Panc1 (cell line): ENCODE measurements around the gene SLITRK2. TPM values are rescaled to one million over a fixed set of nuclear protein-coding genes. Genes with fewer than 3 reads are reported as not detected.

Experiments used
- ATAC-seq: fragments of 200-7000 bp; cut with Tn5 transposase; 2 replicates; pipeline ENCODE4 v1.9.1; 2020; ENCODE audit warnings: mild to moderate bottlenecking, moderate library complexity
- BruUV-seq: library from RNA; stranded (reverse); fragments of 400-500 nt; replicated peaks from 2 replicates; lab custom pipeline; 2021; lab: Mats Ljungman, UMichigan
- CTCF ChIA-PET: fragments of 300-600 bp; sonication (Branson Sonifier 250); formaldehyde crosslinking; loops from one replicate; lab custom pipeline; 2022; ENCODE audit warnings: antibody characterized with exemption; lab: Charles Lee
- POLR2A ChIA-PET: fragments of 300-600 bp; sonication (Branson Sonifier 250); formaldehyde crosslinking; loops from one replicate; lab custom pipeline; 2022; ENCODE audit warnings: antibody characterized with exemption; lab: Charles Lee
- DNase-seq: peaks from one replicate; pipeline ENCODE4 v3.0.0-alpha.2; 2010; ENCODE audit warnings: low read depth, low spot score
- H3K27ac ChIP-seq: 2 replicates; pipeline ENCODE4 v1.5.1; 2011; ENCODE audit warnings: mild to moderate bottlenecking, low read length, inconsistent platforms
- H3K27me3 ChIP-seq: fragments of 200-500 bp; sonication (Bioruptor generic); 2 replicates; pipeline ENCODE4 v1.6.0; 2014; ENCODE audit warnings: low read length, inconsistent platforms; ENCODE audit not compliant: control insufficient read depth, insufficient read depth
- H3K36me3 ChIP-seq: fragments of 200-500 bp; sonication (Bioruptor generic); 2 replicates; pipeline ENCODE4 v1.5.1; 2014; ENCODE audit warnings: inconsistent platforms, mild to moderate bottlenecking, low read length, moderate library complexity; ENCODE audit not compliant: control insufficient read depth, insufficient read depth
- H3K4me1 ChIP-seq: 2 replicates; pipeline ENCODE4 v1.5.1; 2011; ENCODE audit warnings: inconsistent platforms, mild to moderate bottlenecking, low read length, moderate library complexity; ENCODE audit not compliant: control insufficient read depth, insufficient read depth
- H3K4me3 ChIP-seq, 2 experiments: 2 replicates each; pipeline ENCODE4 v1.5.1; 2011 to 2012; ENCODE audit warnings: low read depth in 2 of 2, low read length in 2 of 2, mild to moderate bottlenecking in 2 of 2, inconsistent platforms in 1 of 2, moderate library complexity in 1 of 2
- H3K9me3 ChIP-seq: fragments of 200-500 bp; sonication (Bioruptor generic); 2 replicates; pipeline ENCODE4 v1.5.1; 2014; ENCODE audit warnings: low read depth, mild to moderate bottlenecking, inconsistent platforms, low read length, moderate library complexity; ENCODE audit not compliant: control insufficient read depth, insufficient read depth
- POLR2AphosphoS5 ChIP-seq: IDR thresholded peaks from 2 replicates; pipeline ENCODE4 v1.6.1; 2012; ENCODE audit warnings: mild to moderate bottlenecking, low read depth, low read length, moderate library complexity
- SIN3A ChIP-seq: IDR thresholded peaks from 2 replicates; pipeline ENCODE4 v1.6.1; 2012; ENCODE audit warnings: low read depth, mild to moderate bottlenecking, low read length, moderate library complexity, borderline replicate concordance; ENCODE audit not compliant: insufficient read depth
- TCF7L2 ChIP-seq: IDR thresholded peaks from 2 replicates; pipeline ENCODE4 v1.6.1; 2011; ENCODE audit warnings: mild to moderate bottlenecking, low read depth, low read length, inconsistent platforms
- in situ Hi-C: cut with HindIII; loops from 2 replicates; pipeline ENCODE4 v1.10.0; 2016; ENCODE audit warnings: low sequenced_read_pairs, low pct_unique_long_range_greater_than_20kb
- intact Hi-C: fragments of 100-400 bp; cut with micrococcal nuclease; formaldehyde crosslinking; loops from one replicate; pipeline ENCODE4 v1.10.0; 2022; ENCODE audit not compliant: unreplicated experiment
- total RNA-seq: library from RNA; stranded (reverse); gene quantifications from one replicate; pipeline ENCODE4 v1.2.1, GENCODE V29; 2021; ENCODE audit not compliant: unreplicated experiment
- TF ChIP-seq, protein P1 (sequence below): fragments of 450-650 bp; IDR thresholded peaks from 2 replicates; pipeline ENCODE4 v1.5.1; 2017; ENCODE audit warnings: mild to moderate bottlenecking
- TF ChIP-seq, protein P2 (sequence below), 2 experiments: IDR thresholded peaks; 2 replicates each; pipeline ENCODE4 v1.6.1; 2011 to 2012; ENCODE audit warnings: low read depth in 2 of 2, control low read depth in 1 of 2, low read length in 1 of 2, mild to moderate bottlenecking in 1 of 2, moderate library complexity in 1 of 2; ENCODE audit not compliant: insufficient read depth in 1 of 2

Gene SLITRK2
- total RNA-seq, 1 experiment from 2014 or later: 0.59 TPM

DNA sequence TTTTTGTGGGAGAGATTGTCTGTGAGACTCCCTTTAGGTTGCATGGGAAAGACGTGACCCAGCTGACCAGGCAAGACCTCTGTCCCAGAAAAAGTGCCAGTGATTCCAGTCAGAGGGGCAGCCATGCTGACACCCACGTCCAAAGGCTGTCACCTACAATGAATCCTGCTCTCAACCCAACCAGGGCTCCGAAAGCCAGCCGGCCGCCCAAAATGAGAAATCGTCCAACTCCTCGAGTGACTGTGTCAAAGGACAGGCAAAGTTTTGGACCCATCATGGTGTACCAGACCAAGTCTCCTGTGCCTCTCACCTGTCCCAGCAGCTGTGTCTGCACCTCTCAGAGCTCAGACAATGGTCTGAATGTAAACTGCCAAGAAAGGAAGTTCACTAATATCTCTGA is 5.5 kb downstream of the SLITRK2 start:
- H3K27ac ChIP-seq: no peak overlapping the region
- TF ChIP-seq TCF7L2 (no peak), SIN3A (no peak), POLR2AphosphoS5 (no peak)
- TF ChIP-seq, protein P1, sequence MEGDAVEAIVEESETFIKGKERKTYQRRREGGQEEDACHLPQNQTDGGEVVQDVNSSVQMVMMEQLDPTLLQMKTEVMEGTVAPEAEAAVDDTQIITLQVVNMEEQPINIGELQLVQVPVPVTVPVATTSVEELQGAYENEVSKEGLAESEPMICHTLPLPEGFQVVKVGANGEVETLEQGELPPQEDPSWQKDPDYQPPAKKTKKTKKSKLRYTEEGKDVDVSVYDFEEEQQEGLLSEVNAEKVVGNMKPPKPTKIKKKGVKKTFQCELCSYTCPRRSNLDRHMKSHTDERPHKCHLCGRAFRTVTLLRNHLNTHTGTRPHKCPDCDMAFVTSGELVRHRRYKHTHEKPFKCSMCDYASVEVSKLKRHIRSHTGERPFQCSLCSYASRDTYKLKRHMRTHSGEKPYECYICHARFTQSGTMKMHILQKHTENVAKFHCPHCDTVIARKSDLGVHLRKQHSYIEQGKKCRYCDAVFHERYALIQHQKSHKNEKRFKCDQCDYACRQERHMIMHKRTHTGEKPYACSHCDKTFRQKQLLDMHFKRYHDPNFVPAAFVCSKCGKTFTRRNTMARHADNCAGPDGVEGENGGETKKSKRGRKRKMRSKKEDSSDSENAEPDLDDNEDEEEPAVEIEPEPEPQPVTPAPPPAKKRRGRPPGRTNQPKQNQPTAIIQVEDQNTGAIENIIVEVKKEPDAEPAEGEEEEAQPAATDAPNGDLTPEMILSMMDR: no peak
- TF ChIP-seq, protein P2, sequence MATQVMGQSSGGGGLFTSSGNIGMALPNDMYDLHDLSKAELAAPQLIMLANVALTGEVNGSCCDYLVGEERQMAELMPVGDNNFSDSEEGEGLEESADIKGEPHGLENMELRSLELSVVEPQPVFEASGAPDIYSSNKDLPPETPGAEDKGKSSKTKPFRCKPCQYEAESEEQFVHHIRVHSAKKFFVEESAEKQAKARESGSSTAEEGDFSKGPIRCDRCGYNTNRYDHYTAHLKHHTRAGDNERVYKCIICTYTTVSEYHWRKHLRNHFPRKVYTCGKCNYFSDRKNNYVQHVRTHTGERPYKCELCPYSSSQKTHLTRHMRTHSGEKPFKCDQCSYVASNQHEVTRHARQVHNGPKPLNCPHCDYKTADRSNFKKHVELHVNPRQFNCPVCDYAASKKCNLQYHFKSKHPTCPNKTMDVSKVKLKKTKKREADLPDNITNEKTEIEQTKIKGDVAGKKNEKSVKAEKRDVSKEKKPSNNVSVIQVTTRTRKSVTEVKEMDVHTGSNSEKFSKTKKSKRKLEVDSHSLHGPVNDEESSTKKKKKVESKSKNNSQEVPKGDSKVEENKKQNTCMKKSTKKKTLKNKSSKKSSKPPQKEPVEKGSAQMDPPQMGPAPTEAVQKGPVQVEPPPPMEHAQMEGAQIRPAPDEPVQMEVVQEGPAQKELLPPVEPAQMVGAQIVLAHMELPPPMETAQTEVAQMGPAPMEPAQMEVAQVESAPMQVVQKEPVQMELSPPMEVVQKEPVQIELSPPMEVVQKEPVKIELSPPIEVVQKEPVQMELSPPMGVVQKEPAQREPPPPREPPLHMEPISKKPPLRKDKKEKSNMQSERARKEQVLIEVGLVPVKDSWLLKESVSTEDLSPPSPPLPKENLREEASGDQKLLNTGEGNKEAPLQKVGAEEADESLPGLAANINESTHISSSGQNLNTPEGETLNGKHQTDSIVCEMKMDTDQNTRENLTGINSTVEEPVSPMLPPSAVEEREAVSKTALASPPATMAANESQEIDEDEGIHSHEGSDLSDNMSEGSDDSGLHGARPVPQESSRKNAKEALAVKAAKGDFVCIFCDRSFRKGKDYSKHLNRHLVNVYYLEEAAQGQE (IDR thresholded peaks at IDR 0.05; ENCODE audit: insufficient read depth in 1 of 2, low read depth in 2 of 2, low read length in 1 of 2): no peak
- H3K9me3 ChIP-seq: no peaks in the 10 kb centered on the region
- intact Hi-C loops (no loop called here), in situ Hi-C loops (no loop called here)
- H3K4me1 ChIP-seq: no peaks in the 10 kb centered on the region
- ATAC-seq (no peak), DNase-seq (no peak)
- H3K27me3 ChIP-seq: peaks cover 8% of the 10 kb centered on the region
- POLR2A ChIA-PET: no interaction called here
- H3K36me3 ChIP-seq: no peaks in the 10 kb centered on the region
- no TSS peak for BruUV-seq
- CTCF ChIA-PET: no interaction called here
- H3K4me3 ChIP-seq: no peak overlapping the region

DNA sequence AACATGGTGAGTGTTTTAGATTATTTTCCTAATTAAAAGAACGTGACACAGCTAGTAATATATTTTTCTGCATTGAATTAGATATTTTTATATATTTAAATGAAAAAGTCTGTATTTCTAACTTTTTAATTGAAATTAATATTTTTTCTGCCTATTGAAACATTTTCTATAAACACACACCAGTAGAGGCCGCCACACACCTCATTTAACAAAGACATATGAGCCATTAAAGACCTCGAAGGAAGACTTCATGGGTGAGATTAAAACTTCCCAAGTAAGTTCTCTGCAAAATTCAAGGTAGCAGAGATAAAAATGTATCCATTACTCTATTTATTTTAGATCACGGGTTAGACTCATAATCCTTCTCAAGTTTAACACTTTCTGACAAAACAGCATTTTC is 8.3 kb downstream of the SLITRK2 start:
- ATAC-seq: no peak
- POLR2A ChIA-PET: no interaction called here
- no peak for TF ChIP-seq POLR2AphosphoS5
- TF ChIP-seq, protein P2 (IDR thresholded peaks at IDR 0.05; ENCODE audit: insufficient read depth in 1 of 2, low read depth in 2 of 2, low read length in 1 of 2): no peak
- TF ChIP-seq, protein P1: peak; percentile 47; the same call in 1 of the 2 replicates
- in situ Hi-C loops: no loop called here
- Histone ChIP-seq H3K4me1 (no peaks in the 10 kb centered on the region), H3K9me3 (no peaks in the 10 kb centered on the region), H3K4me3 (no peak overlapping the region), H3K36me3 (no peaks in the 10 kb centered on the region), H3K27me3 (no peaks in the 10 kb centered on the region), H3K27ac (no peak overlapping the region)
- no peak for DNase-seq
- no TSS peak for BruUV-seq
- intact Hi-C loops: no loop called here
- CTCF ChIA-PET: no interaction called here
